ENCODE data around the gene NFKBIE.

DNA sequence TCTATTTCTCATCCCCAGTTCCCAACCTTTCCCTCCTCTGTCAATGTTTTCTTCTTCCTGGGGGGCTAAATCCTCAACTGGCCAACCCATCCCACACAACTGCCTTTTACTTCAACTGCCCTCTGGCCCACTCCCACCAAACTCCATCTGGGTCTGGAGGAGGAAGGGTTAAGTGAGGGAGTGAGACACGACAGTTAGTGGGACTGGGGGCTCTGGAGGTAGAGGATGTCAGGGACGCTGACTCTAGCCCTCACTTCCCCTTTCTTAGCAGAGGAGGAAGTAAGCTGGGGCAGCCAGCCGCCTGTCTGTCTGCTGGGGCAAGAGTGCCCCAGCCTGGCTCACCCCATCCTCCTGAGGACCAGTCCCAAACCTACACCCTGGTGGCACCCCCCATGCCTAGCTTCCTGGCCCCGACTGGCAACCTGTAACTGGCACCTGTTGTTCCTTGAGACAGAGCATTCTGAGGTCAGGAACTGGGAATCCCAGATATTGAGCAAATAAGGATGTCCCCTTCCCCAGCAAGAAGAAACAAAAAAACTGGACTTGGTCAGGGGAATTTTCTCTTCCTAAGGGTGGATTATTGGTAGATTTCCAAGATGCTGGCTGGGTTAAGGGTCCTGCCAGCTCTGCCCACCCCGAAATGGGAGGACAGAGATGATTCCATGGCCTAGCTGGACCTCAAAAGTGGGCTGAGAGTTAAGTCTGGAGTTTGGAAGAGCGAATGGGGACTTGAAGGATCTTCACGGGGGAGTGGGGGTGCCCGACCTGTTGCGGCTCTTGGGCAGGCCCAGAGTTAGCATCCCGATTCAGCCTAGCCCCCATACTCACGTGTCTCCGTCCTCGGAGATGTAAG, 971 bp downstream of the NFKBIE start:
- TF ChIP-seq EZH2phosphoT487 (IDR thresholded peaks at IDR 0.05; ENCODE audit: borderline replicate concordance, low read length) = no peak
- TF ChIP-seq, protein P1, sequence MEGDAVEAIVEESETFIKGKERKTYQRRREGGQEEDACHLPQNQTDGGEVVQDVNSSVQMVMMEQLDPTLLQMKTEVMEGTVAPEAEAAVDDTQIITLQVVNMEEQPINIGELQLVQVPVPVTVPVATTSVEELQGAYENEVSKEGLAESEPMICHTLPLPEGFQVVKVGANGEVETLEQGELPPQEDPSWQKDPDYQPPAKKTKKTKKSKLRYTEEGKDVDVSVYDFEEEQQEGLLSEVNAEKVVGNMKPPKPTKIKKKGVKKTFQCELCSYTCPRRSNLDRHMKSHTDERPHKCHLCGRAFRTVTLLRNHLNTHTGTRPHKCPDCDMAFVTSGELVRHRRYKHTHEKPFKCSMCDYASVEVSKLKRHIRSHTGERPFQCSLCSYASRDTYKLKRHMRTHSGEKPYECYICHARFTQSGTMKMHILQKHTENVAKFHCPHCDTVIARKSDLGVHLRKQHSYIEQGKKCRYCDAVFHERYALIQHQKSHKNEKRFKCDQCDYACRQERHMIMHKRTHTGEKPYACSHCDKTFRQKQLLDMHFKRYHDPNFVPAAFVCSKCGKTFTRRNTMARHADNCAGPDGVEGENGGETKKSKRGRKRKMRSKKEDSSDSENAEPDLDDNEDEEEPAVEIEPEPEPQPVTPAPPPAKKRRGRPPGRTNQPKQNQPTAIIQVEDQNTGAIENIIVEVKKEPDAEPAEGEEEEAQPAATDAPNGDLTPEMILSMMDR (conservative IDR thresholded peaks at IDR 0.05; ENCODE audit: low read depth, low read length) = no peak
